K562 (cell line): Measurements from ENCODE around the gene SLAIN2. TPM values are rescaled to one million over a fixed set of nuclear protein-coding genes. Genes with fewer than 3 reads are reported as not detected.

ENCODE experiments used
- CHD1 ChIP-seq: fragments of 200-600 bp; sonication (generic); IDR thresholded peaks from one replicate; pipeline ENCODE4 v1.6.1; 2012; ENCODE audit warnings: mild to moderate bottlenecking, moderate library complexity, low read length, inconsistent platforms
- E2F5 ChIP-seq: sonication (generic); formaldehyde crosslinking; IDR thresholded peaks from 2 replicates; pipeline ENCODE4 v1.8.0; 2022; ENCODE audit warnings: mild to moderate bottlenecking, missing genetic modification reagents
- ELF1 ChIP-seq: fragments of 200-800 bp; sonication (Bioruptor generic); IDR thresholded peaks from 2 replicates; pipeline ENCODE4 v1.6.1; 2016; ENCODE audit warnings: missing genetic modification characterization, missing compliant biosample characterization
- HDAC1 ChIP-seq, 2 experiments: fragments of 450-650 bp; IDR thresholded peaks; 2 replicates each; pipeline ENCODE4 v1.6.1; 2016 to 2017; ENCODE audit warnings: inconsistent platforms in 1 of 2, mild to moderate bottlenecking in 1 of 2, moderate library complexity in 1 of 2
- KLF10 ChIP-seq: fragments of 250-450 bp; sonication (Bioruptor Pico); IDR thresholded peaks from 2 replicates; pipeline ENCODE4 v1.6.1; 2021; ENCODE audit warnings: matching md5 sums
- MYNN ChIP-seq, 2 experiments: sonication (generic); formaldehyde crosslinking in 1 of 2; IDR thresholded peaks; 2 replicates each; pipeline versions ENCODE4 v1.5.0 to v1.6.1; 2016 to 2020; ENCODE audit warnings: antibody characterized with exemption in 1 of 2, missing genetic modification reagents in 1 of 2
- NCOA1 ChIP-seq: fragments of 450-650 bp; IDR thresholded peaks from 2 replicates; pipeline ENCODE4 v1.6.1; 2016; ENCODE audit warnings: low read depth
- RBM15 ChIP-seq: fragments of 200-400 bp; formaldehyde crosslinking; IDR thresholded peaks from 2 replicates; pipeline ENCODE4 v1.6.1; 2018; ENCODE audit warnings: mild to moderate bottlenecking, low read length, moderate library complexity; ENCODE audit not compliant: insufficient read depth
- SIN3A ChIP-seq, 2 experiments: fragments of 150-350 bp in 1 of 2; IDR thresholded peaks; 2 replicates each; pipeline ENCODE4 v1.6.1; 2011 to 2016; ENCODE audit warnings: borderline replicate concordance in 2 of 2, low read depth in 2 of 2, low read length in 2 of 2, mild to moderate bottlenecking in 2 of 2, moderate library complexity in 2 of 2; ENCODE audit not compliant: control insufficient read depth in 1 of 2
- SMARCB1 ChIP-seq: IDR thresholded peaks from 2 replicates; pipeline ENCODE4 v1.6.1; 2011; ENCODE audit warnings: improper control_type of control experiment, low read depth; ENCODE audit not compliant: insufficient read length
- STAT6 ChIP-seq: sonication (generic); formaldehyde crosslinking; IDR thresholded peaks from 2 replicates; pipeline ENCODE4 v1.8.1; 2023; ENCODE audit warnings: mild to moderate bottlenecking, missing genetic modification reagents
- TEAD1 ChIP-seq, 2 experiments: fragments of 450-650 bp in 1 of 2; sonication (generic) in 1 of 2; formaldehyde crosslinking; IDR thresholded peaks; 2 replicates each; pipeline versions ENCODE4 v1.4.0 to v1.8.0; 2020 to 2022; ENCODE audit warnings: mild to moderate bottlenecking in 2 of 2, missing genetic modification reagents in 1 of 2
- YY1 ChIP-seq, 3 experiments: IDR thresholded peaks; 2 replicates each; pipeline ENCODE4 v1.6.1; 2011; ENCODE audit warnings: low read length in 2 of 3, mild to moderate bottlenecking in 2 of 3, moderate library complexity in 2 of 3, borderline replicate concordance in 1 of 3, control low read depth in 1 of 3, low read depth in 1 of 3; ENCODE audit not compliant: insufficient read depth in 3 of 3, insufficient replicate concordance in 2 of 3, control insufficient read depth in 1 of 3, insufficient read length in 1 of 3; ENCODE audit errors: extremely low read depth in 1 of 3
- ZBTB7A ChIP-seq: IDR thresholded peaks from 2 replicates; pipeline ENCODE4 v1.6.1; 2011; ENCODE audit warnings: low read depth, mild to moderate bottlenecking, low read length, moderate library complexity, borderline replicate concordance; ENCODE audit not compliant: control insufficient read depth
- ZNF316 ChIP-seq: fragments of 450-650 bp; IDR thresholded peaks from 2 replicates; pipeline ENCODE4 v1.6.1; 2016
- polyA plus RNA-seq, 8 experiments: library from polyadenylated mRNA; depleted of rRNA in 4 of 8; stranded (reverse) in 5 of 8; unstranded in 3 of 8; fragments of >200 nt; fragmentation: Nextera tagmentation in 2 of 8; fragmentation: Illumina TruSeq in 1 of 8; extraction: Ambion mirVana in 2 of 8; extraction: Trizol in 1 of 8; gene quantifications; 2 replicates each; pipeline versions ENCODE4 v1.2.1 to v1.2.3, GENCODE V29; 2011 to 2014; ENCODE audit warnings: inconsistent platforms in 1 of 8, missing spikeins in 1 of 8
- total RNA-seq, 7 experiments: library from RNA; depleted of rRNA in 6 of 7; stranded (reverse); fragments of >200 nt in 6 of 7; fragmentation: Illumina TruSeq in 2 of 7; extraction: Trizol in 2 of 7; gene quantifications; 2 replicates each; pipeline versions ENCODE4 v1.2.1 to v1.2.3, GENCODE V29; 2011 to 2021; ENCODE audit warnings: low replicate concordance in 1 of 7
- TF ChIP-seq, protein P1 (sequence below): sonication (generic); formaldehyde crosslinking; IDR thresholded peaks from 2 replicates; pipeline ENCODE4 v1.8.0; 2022; ENCODE audit warnings: mild to moderate bottlenecking, missing genetic modification reagents

The SLAIN2 gene
- total and polyA plus RNA-seq, 9 of the 15 experiments (the other 6 are each of a cell fraction or from before 2014, with no cell fraction given) = 3.5 to 116 (median 35.0) TPM

DNA sequence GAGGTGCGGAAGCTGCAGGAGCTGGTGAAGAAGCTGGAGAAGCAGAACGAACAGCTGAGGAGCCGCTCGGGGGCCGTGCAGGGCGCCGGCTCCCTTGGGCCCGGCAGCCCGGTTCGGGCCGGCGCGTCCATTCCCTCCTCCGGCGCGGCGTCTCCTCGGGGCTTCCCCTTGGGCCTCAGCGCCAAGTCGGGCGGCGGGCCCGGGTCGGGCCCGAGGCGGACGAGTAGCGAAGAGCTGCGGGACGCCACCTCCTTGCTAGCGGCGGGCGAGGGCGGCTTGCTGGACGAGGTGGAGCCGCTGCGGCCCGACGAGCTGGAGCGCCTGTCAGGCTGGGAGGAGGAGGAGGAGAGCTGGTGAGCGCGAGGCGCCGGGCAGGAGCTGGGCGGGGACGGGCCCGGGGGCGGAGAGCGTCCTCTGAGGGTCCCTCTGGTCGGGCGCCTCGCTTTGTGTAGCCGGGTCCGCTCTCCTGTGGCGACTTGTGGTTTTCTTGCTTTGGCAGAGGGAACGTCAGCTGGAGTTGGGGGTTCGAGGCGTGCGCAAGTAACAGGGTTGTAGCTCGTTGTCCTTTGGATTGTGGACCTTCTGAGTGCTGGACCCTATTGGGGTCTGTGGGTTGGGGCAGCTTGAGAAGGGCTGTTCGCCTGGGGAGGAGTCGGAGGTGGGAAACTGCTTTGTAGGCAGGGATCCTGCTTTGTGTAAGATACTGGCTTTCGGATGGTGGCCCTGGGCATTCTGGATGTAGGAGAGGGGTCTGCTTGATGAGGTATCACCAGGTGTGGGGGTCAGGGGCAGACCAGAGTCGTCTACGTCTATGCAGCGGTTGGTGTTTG, 662 bp downstream of the SLAIN2 start (continued):
- TF ChIP-seq, protein P1, sequence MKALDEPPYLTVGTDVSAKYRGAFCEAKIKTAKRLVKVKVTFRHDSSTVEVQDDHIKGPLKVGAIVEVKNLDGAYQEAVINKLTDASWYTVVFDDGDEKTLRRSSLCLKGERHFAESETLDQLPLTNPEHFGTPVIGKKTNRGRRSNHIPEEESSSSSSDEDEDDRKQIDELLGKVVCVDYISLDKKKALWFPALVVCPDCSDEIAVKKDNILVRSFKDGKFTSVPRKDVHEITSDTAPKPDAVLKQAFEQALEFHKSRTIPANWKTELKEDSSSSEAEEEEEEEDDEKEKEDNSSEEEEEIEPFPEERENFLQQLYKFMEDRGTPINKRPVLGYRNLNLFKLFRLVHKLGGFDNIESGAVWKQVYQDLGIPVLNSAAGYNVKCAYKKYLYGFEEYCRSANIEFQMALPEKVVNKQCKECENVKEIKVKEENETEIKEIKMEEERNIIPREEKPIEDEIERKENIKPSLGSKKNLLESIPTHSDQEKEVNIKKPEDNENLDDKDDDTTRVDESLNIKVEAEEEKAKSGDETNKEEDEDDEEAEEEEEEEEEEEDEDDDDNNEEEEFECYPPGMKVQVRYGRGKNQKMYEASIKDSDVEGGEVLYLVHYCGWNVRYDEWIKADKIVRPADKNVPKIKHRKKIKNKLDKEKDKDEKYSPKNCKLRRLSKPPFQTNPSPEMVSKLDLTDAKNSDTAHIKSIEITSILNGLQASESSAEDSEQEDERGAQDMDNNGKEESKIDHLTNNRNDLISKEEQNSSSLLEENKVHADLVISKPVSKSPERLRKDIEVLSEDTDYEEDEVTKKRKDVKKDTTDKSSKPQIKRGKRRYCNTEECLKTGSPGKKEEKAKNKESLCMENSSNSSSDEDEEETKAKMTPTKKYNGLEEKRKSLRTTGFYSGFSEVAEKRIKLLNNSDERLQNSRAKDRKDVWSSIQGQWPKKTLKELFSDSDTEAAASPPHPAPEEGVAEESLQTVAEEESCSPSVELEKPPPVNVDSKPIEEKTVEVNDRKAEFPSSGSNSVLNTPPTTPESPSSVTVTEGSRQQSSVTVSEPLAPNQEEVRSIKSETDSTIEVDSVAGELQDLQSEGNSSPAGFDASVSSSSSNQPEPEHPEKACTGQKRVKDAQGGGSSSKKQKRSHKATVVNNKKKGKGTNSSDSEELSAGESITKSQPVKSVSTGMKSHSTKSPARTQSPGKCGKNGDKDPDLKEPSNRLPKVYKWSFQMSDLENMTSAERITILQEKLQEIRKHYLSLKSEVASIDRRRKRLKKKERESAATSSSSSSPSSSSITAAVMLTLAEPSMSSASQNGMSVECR (CRISPR knock-in tag) = peak; percentile 93
- TF ChIP-seq MYNN (IDR thresholded peaks at IDR 0.05) (peak; percentile 9; the same call in 1 of the 2 replicates), MYNN (CRISPR knock-in tag; IDR thresholded peaks at IDR 0.05) (no peak), E2F5 (CRISPR knock-in tag) (no peak), SMARCB1 (peak; percentile 44), KLF10 (no peak), YY1 (IDR thresholded peaks at IDR 0.05; ENCODE audit: borderline replicate concordance in 1 of 3, control insufficient read depth in 1 of 3, extremely low read depth in 1 of 3, insufficient read depth in 3 of 3, insufficient read length in 1 of 3, insufficient replicate concordance in 2 of 3, low read depth in 1 of 3, low read length in 2 of 3) (peak in 1 of 3 experiments; percentile 7), ZNF316 (0 out of 2 replicates have a peak, but pooled peaks have one; percentile 2), CHD1 (peak; percentile 86), ZBTB7A (peak; percentile 74), SIN3A (IDR thresholded peaks at IDR 0.05; ENCODE audit: borderline replicate concordance in 2 of 2, control insufficient read depth in 1 of 2, low read depth in 2 of 2, low read length in 2 of 2) (peak in 1 of 2 experiments; percentile 14; a peak in 1 of 4 replicates), TEAD1 (CRISPR knock-in tag; IDR thresholded peaks at IDR 0.05) (peak in 1 of 2 experiments; percentile 65; a peak in 1 of 4 replicates), ELF1 (tag) (no peak), RBM15 (no peak), HDAC1 (IDR thresholded peaks at IDR 0.05) (peak in 1 of 2 experiments; percentile 40; a peak in 1 of 4 replicates), STAT6 (CRISPR knock-in tag) (peak; percentile 10; the same call in 1 of the 2 replicates), NCOA1 (0 out of 2 replicates have a peak, but pooled peaks have one; percentile 19)
